NCI-H1417 treated with DMSO at 0.1 percent for 48 hours (cell line): ENCODE data around the gene MATCAP1.

ENCODE experiments used
- DNase-seq: peaks from one replicate; lab custom pipeline; 2025; lab: John Stamatoyannopoulos, UW

MATCAP1 gene

GRCh38 chr16:67173323-67173722 lies 10.4 kb downstream of the MATCAP1 start:
- no peak for DNase-seq

DNA sequence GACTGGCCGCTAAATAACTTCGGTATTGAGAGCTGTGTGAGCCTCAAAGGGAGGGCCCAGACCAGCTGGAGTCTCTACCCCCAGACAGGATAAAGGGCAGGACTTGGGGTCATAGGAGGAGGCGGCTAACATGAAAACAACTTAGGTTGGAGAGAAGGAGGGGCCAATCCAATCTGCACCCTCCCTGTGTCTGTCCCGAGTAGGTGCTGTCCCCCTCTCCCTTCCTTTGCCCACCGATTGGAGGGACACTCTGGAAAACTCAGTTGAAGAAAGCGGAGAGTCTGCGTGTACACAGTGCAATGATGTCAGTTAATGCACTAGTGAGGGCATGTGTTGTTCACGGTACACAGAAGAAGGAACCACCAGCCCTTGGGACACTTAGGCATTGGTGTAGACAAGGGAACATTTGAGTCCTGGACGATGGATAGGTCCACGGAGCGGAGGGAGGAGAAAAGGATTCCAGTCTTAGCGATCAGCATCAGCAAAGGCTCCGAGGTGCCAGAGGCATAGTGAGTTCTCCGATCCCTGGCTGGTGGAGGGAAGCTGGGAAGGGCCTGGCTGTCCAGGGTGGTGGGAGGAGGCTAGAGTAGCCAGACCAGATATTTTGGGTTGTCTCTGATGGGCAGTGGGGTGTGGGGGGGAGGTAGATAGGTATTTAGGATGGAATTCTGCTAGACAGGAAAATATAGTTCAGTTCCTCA lies 12.7 kb downstream of the MATCAP1 start:
- DNase-seq: no peak

DNA sequence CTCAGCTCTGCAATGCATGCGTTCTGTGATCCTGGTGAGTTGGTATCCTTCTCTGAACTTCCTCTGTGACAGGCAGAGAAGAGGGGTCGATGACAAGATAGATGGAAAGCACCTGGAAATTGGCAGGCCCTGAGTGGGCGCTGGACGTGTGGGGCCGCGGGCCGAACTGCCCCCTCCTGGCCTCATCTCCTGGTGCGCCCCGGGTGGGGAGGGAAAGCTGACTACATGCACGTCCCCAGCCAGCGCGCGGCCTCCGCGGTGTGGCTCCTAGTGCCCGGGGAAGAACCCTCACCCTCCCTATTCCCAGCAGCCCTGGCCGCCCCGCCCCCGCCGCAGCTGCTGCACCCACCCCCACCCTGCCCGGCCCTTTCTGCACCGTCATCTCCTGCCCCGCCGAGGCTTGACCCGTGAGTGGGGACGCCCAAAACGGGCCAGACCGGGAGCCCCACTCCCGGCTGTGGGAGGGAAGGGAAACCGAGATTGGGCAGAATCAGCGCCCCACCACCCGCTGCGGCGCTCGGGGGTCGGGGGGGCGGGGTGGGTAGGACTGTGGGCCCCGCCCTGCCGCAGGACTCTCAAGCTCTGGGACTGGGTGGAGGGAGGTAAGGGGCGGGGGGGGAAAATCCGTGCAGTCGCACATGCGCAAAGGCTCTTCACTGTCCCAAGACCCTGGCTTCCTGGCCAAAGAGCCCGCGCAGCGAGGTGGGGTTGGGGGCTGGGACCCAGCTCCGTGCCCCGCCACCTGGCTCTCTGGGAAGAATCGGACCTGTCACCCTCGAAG lies 13.4 kb downstream of the MATCAP1 start, which contains the start of gene NOL3:
Gene NOL3, plus strand, starts transcription at position 371 of the 781 bp plus-strand sequence.
- no peak for DNase-seq

GRCh38 chr16:67169642-67170167 lies 14.1 kb downstream of the MATCAP1 start:
- no peak for DNase-seq

DNA sequence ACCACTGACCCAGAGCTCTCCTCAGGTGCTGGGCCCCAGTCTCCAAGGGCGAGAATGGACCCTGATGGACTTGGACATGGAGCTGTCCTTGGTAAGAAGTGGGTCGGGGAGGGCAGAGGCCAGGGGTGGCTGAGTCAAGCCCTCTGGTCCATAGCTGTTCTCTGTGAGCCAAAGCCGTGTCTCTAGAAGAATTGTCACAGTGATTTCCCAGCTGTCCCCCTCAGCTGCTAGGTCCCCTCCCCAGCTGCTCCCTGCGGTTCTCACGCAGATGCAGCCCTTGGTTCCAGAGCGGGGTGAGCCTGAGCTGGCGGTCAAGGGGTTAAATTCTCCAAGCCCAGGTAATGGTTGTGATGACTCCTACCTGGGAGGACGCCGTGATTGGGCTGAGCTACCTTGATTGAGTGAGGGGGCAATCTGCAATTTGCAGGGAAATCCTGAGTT lies 14.7 kb downstream of the MATCAP1 start:
- DNase-seq: no peak

GRCh38 chr16:67167588-67167987 lies 16.2 kb downstream of the MATCAP1 start:
- DNase-seq: no peak

- DNase-seq: no peak
These were observed 17.1 kb downstream of the MATCAP1 start for GRCh38 chr16:67166598-67167168.

GRCh38 chr16:67166110-67166547 lies 17.6 kb downstream of the MATCAP1 start:
- DNase-seq: no peak

- DNase-seq: no peak
These were observed 18.4 kb downstream of the MATCAP1 start for GRCh38 chr16:67165121-67166078.

DNA sequence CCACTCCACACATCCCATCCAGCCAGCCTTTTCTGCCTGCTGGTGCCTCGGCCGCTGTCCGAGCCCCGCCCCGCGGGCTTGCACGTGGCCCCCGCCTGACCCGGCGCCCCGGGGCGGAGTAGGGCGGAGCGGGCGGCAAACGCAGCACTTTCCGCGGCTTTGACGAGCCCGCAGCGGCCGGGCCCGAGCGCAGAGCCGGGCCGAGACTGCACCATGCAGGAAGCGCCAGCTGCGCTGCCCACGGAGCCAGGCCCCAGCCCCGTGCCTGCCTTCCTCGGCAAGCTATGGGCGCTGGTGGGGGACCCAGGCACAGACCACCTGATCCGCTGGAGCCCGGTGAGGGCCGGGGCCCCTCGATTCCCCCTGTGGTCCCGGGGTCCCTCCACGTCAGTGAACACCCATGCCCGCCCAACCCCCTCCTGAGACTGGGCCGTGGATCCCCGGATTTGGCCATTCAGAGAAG lies 19.1 kb downstream of the MATCAP1 start, which contains the start of gene HSF4:
Gene HSF4, plus strand, starts transcription at position 147 of the 463 bp plus-strand sequence. Its CDS starts 67 bp downstream, at position 214.
- DNase-seq: no peak

- no peak for DNase-seq
These were observed 19.7 kb downstream of the MATCAP1 start for GRCh38 chr16:67163999-67164558.

DNA sequence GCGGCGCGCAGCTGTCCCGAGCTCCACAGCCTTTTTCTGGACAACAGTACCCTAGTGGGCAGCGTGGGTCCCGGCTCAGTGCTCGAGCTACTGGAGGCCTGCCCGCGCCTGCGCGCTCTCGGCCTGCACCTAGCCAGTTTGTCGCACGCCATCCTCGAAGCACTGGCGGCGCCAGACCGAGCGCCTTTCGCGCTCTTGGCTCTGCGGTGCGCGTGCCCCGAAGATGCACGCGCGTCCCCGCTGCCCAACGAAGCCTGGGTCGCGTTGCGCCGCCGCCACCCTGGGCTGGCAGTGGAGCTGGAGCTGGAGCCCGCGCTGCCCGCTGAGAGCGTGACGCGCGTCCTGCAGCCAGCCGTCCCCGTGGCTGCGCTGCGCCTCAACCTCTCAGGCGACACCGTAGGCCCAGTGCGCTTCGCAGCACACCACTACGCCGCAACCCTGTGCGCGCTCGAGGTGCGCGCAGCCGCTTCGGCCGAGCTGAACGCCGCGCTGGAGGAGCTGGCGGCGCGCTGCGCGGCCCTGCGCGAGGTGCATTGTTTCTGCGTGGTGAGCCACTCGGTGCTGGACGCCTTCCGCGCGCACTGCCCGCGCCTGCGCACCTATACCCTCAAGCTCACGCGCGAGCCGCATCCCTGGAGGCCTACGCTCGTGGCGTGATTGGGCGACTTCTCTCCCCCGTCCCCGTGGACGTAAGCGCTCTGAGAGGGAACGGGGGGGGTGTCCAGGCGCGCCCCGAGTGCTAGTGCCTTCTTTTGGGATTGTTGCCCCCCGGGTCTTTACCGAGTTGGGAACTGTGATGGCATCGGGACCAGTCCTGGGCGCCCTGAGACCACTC lies 20.4 kb downstream of the MATCAP1 start:
- no peak for DNase-seq

DNA sequence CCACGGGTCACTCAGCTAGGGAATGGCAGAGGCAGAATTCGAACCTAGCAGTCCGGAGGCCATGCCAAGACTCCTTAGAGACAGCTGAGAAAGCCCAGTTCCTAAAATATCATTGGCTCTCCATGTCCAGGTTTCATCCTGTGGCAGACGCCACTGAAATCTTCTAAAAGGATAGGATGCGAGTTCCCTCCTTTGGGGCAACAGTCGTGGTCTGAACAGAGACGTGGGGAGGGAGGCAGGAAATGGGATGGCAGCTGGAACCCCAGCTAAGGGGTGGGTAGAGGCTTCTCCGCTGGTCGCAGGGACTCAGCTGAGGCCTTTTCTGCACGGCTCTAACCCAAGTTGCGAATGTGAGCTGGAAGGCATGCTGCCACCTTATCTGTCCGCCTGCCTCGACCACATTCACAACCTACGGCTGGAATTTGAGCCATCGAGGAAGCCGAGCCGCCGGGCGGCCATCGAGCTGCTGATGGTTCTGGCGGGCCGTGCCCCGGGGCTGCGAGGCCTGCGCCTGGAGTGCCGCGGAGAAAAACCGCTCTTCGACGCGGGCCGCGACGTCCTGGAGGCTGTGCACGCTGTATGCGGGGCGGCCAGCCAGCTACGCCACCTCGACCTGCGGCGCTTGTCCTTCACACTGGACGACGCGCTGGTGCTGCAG lies 21.1 kb downstream of the MATCAP1 start:
- DNase-seq: no peak

- DNase-seq: no peak
These were observed 22.1 kb downstream of the MATCAP1 start for GRCh38 chr16:67161595-67162058.

- DNase-seq: no peak
These were observed 24.8 kb downstream of the MATCAP1 start for GRCh38 chr16:67158637-67159600.

- DNase-seq: no peak
These were observed 25.7 kb downstream of the MATCAP1 start for GRCh38 chr16:67157892-67158635.

DNA sequence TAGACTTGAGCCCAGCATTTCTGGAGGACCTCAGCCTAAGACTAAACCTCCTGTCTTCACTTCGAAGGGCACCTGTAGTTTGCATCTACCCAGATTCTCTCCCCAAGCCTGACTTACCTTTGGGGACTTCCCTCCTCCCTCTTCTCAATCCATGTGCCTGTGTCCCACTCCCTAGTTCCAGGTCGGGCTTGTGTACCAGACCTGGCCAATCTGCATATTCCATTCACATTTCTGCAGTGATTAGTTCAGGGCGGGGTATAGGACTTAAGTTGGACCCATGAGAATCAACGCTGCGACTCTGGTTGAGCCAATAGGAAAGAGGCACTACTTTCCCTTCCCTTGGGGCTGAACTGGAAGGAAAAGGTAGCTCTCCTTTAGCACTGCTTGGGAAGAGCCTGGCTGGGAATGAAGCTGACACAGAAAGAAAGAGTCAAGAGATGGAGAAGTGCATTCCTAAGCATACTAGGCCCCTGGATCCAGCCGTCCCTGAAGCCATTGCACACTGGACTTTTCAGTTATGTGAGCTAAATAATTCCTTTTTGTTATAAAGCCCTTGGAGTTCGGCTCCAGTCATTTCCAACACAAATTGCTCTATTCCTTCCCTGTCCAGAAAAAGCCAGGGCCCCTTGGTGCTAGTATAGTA lies 26.5 kb downstream of the MATCAP1 start:
- DNase-seq: no peak
